ENCODE measurements around the gene LILRA1.

- TF ChIP-seq, protein P1, sequence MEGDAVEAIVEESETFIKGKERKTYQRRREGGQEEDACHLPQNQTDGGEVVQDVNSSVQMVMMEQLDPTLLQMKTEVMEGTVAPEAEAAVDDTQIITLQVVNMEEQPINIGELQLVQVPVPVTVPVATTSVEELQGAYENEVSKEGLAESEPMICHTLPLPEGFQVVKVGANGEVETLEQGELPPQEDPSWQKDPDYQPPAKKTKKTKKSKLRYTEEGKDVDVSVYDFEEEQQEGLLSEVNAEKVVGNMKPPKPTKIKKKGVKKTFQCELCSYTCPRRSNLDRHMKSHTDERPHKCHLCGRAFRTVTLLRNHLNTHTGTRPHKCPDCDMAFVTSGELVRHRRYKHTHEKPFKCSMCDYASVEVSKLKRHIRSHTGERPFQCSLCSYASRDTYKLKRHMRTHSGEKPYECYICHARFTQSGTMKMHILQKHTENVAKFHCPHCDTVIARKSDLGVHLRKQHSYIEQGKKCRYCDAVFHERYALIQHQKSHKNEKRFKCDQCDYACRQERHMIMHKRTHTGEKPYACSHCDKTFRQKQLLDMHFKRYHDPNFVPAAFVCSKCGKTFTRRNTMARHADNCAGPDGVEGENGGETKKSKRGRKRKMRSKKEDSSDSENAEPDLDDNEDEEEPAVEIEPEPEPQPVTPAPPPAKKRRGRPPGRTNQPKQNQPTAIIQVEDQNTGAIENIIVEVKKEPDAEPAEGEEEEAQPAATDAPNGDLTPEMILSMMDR (IDR thresholded peaks at IDR 0.05), result no peak
- no peak for TF ChIP-seq EP300 (IDR thresholded peaks at IDR 0.05)
These were observed 39.4 kb upstream of the LILRA1 start for GRCh38 chr19:54554006-54554405.

All from upper lobe of left lung (tissue), 4 donors.